Measurements from ENCODE around the gene CYP4F11.

DNA sequence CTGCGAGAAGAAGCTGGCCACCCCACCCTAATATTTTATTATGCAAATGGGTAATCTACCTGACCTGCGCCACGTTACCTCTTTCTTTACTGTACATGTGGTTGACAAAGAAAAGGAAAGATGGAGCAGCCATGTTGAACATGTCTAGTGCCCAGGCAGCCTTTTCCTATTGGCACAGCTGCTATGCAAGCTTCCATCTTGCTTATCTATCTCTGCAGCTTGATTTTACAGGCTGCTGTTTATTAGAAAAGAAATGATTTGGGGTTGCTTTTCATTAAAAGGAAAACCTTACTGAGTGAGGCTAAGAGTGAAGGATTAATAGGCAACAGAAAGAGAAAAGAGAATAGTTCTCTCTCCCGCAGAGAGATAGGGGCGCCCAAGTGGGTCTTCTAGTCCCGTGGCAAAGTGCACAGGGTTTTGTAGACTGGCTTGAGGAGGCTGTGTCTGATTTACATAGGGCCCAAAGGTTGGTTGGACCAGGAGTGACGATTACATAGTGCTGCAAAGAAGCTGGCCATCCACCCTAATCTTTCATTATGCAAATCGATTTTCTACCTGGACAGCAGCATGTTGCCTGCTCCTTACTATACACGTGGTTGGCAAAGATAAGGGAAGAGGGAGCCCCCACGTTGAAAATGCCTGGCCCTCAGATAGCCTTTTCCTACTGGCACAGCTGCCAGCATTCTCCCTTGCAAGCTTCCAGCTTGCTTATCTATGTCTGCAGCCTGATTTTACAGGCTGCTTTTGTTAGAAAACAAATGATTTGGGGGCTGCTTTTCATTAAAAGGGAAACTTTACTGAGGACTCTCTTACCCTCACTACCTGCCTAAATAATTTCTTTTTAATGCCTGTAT lies 42.7 kb upstream of the CYP4F11 start:
- TF ChIP-seq POLR2AphosphoS5 (IDR thresholded peaks at IDR 0.05; ENCODE audit: low read depth, low read length) (no peak), POLR2A (IDR thresholded peaks at IDR 0.05; ENCODE audit: low read depth, low read length) (no peak), PAX5 (IDR thresholded peaks at IDR 0.05; ENCODE audit: insufficient read depth, low read length, severe bottlenecking) (no peak)
